Caki2 (cell line): ENCODE measurements around the gene HYCC2. TPM values are rescaled to one million over a fixed set of nuclear protein-coding genes. Genes with fewer than 3 reads are reported as not detected.
"Not testable (repeated sequence)": the region's sequence is repeated elsewhere in the genome, so short reads cannot be mapped to it uniquely, and the experiment has no call there.

Experiments used
- DNase-seq: peaks from one replicate; pipeline ENCODE4 v3.0.0-alpha.2; 2015; ENCODE audit warnings: low read depth
- in situ Hi-C: cut with HindIII; loops from 2 replicates; pipeline ENCODE4 v1.10.0; 2016; ENCODE audit warnings: low sequenced_read_pairs, low pct_unique_long_range_greater_than_20kb, mixed read lengths
- total RNA-seq: library from RNA; depleted of rRNA; stranded (reverse); fragments of >200 nt; shearing (Covaris generic); gene quantifications from 2 replicates; pipeline ENCODE4 v1.2.3, GENCODE V29; 2014; ENCODE audit warnings: low replicate concordance

Gene HYCC2
- total RNA-seq, 1 experiment from 2014 or later, result 2.8 TPM

DNA sequence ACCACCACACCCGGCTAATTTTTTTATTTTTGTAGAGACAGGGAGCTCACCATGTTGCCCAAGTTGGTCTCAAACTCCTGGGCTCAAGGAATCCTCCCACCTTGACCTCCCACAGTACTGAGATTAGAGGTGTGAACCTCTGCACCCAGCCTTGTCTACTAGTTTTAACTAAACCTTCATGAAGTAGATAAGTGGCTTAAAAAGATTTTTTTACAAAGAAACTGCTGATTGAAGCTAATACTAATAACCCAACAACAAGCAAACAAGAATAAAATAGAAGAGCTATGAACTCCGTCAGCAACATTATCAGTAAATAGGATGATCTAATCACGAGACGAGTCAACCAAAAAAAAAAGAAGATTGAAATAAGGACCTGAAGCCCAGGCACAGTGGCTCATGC lies 19.1 kb upstream of the HYCC2 start:
- no peak for DNase-seq
- in situ Hi-C loops, result no loop called here

DNA sequence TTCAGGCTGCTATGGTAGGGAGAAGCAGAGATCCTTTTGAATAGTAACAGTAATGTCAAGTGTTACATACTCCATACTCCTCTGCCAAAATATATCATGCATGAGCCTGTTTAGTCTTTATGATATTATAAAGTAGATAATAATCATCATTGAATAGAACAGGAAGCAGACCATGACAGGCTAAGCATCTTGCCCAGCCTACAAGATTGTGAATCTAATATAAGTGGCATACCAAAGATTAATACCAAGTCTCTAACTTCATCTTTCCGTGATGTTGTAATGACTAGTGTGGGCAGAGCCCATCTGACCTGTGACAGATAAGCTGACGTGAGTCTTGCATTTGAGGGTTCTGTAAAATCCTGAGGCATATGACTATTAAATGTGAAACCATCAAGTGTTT lies 13.4 kb upstream of the HYCC2 start:
- in situ Hi-C loops, result no loop called here
- DNase-seq, result no peak

DNA sequence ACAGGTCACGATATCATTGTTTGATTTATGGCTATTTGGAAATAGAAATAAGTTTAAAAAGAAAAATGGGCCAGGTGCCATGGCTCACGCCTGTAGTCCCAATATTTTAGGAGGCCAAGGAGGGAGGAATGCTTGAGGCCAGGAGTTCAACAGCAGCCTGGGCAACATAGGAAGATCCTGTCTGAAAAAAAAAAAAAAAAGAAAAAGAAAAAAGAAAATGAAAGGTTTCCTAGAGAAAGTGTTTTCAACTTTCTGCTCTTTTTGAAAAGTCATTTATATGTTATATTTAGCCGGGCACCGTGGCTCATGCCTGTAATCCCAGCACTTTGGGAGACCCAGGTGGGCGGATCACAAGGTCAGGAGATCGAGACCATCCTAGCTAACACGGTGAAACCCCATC lies 3.5 kb upstream of the HYCC2 start:
- no peak for DNase-seq
- in situ Hi-C loops, result no loop called here

DNA sequence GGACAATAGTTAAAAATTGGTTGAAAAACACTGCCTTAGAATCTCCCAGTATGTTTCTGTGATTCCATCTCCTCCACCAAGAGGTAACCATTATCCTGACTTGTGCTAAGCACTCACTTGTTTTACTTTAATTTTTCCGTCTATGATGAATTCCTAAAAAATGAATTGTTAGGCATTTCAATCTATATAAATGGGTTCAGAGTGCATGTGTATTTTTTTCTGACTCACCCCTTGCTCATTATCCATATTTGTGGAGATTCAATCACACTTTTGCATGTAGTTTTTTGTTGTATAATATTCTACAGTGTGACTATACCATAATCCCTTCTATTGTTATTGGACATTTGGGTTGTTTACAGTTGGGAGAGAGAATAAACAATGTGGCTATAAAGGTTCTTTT lies 1.6 kb upstream of the HYCC2 start:
- in situ Hi-C loops, result no loop called here
- no peak for DNase-seq

DNA sequence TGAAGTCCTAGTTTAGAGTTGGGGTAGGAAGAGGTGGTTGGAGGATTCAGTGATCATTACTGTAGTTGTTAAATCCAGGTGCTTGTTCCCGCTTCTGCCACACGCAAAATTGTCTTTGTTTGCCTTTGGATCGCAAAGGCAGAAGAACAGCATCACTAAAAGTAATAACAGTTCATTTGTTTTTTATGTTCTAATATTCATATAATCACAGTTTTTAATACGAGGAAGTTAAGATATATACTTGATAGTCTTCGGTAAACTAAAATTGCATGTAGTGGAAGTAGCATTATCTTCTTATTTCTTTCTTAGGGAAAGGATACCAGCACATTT lies 695 bp upstream of the HYCC2 start:
- DNase-seq, result no peak
- in situ Hi-C loops, result no loop called here

DNA sequence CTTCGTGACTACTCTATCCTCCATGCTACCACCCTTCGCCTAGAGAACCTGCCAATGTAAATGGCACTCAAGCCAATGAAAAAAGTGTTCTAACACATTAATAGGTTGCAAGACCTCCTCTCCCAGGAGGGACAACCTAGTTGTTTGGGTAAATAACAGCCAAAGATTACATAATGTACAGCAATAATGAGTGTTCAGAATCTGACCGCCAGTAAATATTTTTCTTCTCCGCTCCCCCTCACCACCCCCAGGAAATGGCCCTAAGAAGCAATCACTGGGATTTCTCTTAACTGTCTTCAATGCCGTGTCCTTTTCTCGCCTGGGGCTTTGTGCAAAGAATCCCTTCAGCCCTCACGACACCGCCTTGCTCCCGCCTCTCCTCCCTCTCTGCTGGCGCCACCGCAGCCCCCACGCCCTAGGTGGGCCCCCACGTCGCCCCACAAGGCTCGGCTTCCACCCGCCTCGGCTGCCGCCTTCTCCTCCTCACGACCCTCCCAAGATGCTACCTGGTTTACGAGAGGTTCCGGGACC lies 458 bp downstream of the HYCC2 start:
- peak; percentile 57 for DNase-seq
- in situ Hi-C loops, result no loop called here

DNA sequence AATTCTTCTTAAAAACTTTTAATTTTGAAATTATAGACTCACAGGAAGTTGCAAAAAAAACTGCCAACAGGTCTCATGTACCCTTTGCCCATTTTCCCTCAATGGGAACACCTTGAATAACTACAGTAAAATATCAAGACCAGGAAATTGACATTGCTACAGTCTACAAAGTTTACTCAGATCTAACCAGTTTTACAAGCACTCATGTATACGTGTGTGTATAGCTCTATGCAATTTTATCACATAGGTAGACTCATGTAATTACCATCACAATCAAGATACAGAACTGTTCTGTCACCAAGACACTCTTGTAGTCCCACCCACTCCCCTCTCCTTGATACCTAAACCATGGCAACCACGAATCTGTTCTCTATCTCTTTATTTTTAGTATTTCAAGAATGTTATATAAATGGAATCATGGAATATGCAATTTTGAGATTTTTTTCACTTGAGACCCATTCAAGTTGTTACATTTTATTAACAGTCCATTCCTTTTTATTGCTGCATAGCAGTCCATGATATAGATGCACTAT lies 6.6 kb downstream of the HYCC2 start:
- in situ Hi-C loops, result no loop called here
- no peak for DNase-seq

DNA sequence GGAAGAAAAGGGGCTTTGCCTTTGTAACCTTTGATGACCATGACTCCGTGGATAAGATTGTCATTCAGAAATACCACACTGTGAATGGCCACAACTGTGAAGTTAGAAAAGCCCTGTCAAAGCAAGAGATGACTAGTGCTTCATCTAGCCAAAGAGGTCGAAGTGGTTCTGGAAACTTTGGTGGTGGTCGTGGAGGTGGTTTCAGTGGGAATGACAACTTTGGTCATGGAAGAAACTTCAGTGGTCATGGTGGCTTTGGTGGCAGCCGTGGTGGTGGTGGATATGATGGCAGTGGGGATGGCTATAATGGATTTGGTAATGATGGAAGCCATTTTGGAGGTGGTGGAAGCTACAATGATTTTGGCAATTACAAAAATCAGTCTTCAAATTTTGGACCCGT lies 8.0 kb downstream of the HYCC2 start:
- DNase-seq, in situ Hi-C loops: not testable (repeated sequence)

DNA sequence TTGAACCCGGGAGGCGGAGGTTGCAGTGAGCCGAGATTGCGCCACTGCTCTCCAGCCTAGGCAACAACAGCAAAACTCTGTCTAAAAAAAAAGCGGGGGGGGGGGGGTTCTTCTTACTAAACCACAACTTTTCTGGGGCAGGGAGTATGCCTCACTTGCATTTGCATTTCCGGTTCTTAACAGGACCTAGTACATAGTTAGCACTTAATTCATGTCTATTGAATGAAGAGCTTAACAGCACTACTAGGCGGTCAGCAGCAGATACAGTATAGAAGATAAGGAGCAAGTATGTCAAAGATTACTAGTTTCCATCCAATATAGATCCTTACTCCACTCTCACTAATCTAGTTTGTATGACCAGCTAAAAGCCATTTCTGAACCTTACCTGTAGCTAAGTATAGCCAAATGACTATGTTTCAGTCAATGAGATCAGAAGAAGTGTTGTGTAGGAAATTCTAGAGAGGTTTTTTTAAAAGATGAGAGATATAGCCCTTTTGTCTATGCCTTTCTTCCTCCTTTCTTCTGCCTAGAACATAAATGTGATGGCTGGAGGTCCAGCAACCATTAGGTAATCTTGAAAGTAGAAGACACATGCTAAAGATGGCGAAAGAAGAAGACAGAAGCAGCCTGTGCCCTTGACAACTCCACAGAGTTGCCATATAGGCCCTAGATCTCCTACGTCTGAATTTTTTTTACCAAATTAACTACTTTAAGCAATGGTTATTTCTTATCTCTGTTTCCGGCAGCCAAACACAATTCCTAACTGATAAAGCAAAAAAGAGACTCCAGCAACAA lies 11.3 kb downstream of the HYCC2 start:
- in situ Hi-C loops, result no loop called here
- DNase-seq, result no peak

DNA sequence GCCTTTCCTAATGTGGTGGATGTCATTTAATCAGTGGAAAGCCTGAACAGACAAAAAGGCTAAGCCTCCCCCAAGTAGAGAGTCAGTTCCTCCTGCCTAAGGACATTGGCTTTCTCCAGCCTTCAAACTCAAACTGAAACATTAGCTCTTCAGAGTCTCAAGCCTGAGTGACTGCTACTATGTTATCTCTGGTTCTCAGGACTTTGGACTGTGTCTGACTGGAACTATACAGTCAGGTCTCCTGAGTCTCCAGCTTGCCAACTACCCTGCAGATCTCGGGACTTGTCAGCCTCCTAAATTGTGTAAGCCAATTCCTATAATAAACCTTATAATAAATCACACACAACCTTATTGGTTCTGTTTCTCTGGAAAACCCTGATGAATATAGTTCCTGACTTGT lies 12.6 kb downstream of the HYCC2 start:
- in situ Hi-C loops, result no loop called here
- no peak for DNase-seq

DNA sequence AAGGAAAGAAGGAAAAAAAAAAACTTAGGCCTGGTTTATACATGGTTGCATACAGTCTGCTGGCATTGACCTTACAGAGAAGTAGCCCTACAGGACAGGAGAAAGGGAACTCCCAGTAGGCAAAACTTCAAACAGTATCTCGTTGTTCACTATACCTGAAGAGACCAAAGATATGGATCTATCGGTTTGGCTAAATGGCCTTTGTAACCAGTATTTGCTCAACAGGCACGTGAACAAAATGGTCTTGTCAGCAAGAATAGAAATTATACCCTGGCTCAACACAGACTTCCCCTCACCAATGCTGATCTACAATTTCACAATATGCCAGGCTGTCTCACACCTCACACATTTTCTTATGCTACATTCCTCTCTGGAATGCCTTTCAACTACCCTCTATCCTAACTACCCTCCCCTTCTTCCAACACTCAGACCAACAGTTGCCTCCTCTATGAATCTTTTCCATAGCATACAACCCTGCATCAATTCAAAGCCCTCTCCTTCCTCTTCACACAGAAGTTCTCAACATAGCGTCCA lies 13.7 kb downstream of the HYCC2 start:
- in situ Hi-C loops, result no loop called here
- no peak for DNase-seq

DNA sequence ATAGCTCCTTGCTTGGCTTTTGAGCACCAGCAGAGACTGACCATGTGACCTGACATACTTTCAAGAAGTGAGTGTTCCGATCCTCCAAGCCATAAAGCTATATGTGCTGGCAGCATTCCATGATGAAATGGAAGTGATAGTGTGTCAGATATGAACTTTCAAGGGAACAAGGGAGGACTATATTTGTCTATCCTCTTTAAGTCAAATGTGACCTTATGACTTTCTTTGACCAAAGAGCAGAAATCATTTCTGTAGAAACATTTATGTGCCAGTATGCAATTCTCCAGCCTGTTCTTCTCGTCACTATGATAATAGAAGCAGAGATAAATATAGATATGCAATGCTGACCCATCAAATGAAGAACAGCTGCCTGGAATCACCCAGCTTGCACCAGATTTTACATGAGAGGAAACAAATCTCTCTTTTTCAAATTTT lies 14.4 kb downstream of the HYCC2 start:
- no peak for DNase-seq
- in situ Hi-C loops, result no loop called here

DNA sequence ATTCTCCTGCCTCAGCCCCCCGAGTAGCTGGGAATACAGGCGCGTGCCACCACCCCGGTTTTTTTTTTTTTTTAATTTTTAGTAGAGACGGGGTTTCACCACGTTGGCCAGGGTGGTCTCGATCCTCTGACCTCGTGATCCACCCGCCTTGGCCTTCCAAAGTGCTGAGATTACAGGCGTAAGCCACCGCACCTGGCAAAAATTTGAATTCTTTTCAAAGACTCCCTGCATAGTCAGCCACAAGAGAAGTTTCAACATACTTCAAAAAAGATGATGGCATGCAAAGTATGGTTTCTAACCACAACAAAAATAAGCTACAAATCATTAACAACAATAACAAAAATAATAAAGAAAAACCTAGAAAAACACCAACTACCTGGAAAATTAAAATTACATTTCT lies 22.0 kb downstream of the HYCC2 start:
- in situ Hi-C loops, result no loop called here
- no peak for DNase-seq

DNA sequence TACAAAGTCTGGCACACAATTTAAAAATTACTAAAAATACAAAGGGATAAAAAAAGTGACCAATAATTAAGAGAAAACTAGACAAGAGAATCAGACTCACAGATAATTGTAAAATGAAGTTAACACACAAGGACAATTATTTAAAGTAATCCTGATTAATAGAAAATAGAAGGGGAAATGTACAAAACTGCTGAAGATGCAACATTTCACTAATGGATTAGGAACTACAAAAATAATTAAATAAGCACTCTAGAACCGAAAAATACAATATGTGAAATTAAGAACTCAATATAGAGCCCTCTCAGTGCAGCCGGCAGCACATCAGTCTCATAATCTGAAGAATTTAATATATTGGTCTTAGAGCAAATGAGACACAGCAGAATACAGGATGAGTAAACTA lies 24.6 kb downstream of the HYCC2 start:
- in situ Hi-C loops, result no loop called here

DNA sequence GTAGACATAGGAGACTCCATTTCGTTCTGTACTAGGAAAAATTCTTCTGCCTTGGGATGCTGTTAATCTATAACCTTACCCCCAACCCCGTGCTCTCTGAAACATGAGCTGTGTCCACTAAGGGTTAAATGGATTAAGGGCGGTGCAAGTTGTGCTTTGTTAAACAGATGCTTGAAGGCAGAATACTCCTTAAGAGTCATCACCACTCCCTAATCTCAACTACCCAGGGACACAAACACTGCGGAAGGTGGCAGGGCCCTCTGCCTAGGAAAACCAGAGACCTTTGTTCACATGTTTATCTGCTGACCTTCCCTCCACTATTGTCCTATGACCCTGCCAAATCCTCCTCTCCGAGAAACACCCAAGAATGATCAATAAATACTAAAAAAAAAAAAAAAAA lies 28.4 kb downstream of the HYCC2 start:
- DNase-seq, in situ Hi-C loops: not testable (repeated sequence)

More for the DNA sequence above, 24.6 kb downstream of the HYCC2 start:
- DNase-seq, result no peak

DNA sequence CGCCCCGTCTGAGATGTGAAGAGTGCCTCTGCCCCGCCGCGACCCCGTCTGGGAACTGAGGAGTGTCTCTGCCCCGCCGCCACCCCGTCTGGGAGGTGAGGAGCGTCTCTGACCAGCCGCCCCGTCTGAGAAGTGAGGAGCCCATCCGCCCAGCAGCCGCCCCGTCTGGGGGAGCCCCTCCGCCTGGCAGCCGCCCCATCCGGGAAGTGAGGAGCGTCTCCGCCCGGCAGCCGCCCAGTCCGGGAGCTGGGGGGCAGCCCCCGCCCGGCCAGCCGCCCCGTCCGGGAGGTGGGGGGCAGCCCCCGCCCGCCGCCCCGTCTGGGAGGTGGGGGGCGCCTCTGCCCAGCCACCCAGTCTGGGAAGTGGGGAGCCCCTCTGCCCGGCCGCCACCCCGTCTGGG lies 29.0 kb downstream of the HYCC2 start:
- DNase-seq, in situ Hi-C loops: not testable (repeated sequence)

DNA sequence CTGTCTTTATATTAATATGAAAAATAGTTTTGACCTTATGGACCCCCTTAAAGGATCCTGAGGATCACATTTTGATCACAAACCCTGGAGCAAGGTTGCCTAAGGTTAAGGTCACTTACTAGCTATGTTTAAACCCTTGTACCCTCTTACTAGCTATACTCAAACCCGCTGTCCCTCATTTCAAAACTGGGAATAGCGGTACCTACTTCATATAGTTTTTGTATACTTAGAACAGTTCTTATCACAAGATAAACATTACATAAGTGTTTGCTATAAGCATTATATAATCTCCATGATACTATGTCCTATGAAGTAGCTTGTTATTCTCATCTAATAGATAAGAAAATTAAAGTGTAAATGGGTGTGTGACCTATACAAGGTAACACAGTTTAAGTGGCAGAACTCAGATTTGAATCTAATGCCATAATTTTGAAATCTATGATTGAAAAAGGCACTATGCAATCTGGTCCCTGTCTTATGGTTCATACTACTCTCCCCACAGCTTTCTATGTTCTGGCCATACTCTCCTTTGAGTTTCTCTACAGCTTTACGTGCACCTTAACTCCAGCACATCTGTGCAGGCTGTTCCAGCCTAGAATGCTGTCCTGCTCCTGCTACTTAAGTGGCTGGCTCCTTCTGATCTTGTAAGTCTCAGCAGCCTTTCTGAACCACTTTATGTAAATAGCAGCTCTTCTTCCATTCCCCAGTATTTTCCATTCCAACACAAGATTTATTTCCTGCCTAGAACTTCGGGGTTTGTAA lies 30.4 kb downstream of the HYCC2 start:
- DNase-seq, result no peak
- in situ Hi-C loops, result no loop called here

DNA sequence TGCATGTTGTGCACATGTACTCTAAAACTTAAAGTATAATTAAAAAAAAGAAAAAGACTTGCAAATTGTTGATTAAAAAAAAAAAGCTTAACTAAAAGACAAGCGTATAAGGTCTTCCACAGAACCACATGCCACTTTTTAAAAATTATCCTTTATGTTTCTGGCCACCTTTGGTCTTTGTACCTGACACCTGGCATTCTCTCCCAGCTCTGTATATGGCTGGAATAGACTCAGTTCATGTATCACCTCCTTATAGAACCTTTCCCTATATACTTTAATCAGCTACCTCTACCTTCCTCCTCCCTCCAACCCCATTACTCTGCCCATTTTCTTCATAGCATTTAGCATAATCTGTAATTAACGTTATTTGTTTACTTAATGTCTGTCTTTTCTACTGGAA lies 32.6 kb downstream of the HYCC2 start:
- in situ Hi-C loops, result no loop called here
- DNase-seq, result no peak

DNA sequence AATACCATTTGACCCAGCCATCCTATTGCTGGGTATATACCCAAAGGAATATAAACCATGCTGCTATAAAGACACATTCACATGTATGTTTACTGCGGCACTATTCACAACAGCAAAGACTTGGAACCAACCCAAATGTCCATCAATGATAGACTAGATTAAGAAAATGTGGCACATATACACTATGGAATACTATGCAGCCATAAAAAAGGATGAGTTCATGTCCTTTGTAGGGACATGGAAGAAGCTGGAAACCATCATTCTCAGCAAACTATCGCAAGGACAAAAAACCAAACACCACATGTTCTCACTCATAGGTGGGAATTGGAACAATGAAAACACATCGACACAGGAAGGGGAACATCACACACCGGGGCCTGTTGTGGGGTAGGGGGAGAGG lies 33.1 kb downstream of the HYCC2 start:
- DNase-seq, in situ Hi-C loops: not testable (repeated sequence)
